NB4 (cell line): ENCODE measurements around the gene TPST2.

Experiments used
- DNase-seq: peaks from one replicate; pipeline ENCODE4 v3.0.0; 2010; ENCODE audit warnings: low read depth
- H3K4me3 ChIP-seq: one replicate; pipeline ENCODE4 v1.5.1; 2011; ENCODE audit warnings: mild to moderate bottlenecking, low read depth, low read length, moderate library complexity
- CTCF ChIP-seq: IDR thresholded peaks from one replicate; pipeline ENCODE4 v1.5.1; 2012; ENCODE audit warnings: low read depth, low read length
- MYC ChIP-seq: IDR thresholded peaks from 2 replicates; pipeline ENCODE4 v1.6.1; 2011; ENCODE audit warnings: low read depth, low read length
- POLR2A ChIP-seq: IDR thresholded peaks from 2 replicates; pipeline ENCODE4 v1.6.1; 2011; ENCODE audit warnings: mild to moderate bottlenecking; ENCODE audit not compliant: insufficient read length; ENCODE audit errors: extremely low read depth
- TF ChIP-seq, protein P1 (sequence below): IDR thresholded peaks from 2 replicates; pipeline ENCODE4 v1.6.1; 2011; ENCODE audit warnings: low read depth, low read length

TPST2 gene

GRCh38 chr22:26522592-26522991, 67.3 kb downstream of the TPST2 start:
- no peak for TF ChIP-seq POLR2A
- no peak for TF ChIP-seq MYC
- TF ChIP-seq CTCF, result no peak
- TF ChIP-seq, protein P1, sequence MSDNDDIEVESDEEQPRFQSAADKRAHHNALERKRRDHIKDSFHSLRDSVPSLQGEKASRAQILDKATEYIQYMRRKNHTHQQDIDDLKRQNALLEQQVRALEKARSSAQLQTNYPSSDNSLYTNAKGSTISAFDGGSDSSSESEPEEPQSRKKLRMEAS, result no peak
- no peak overlapping the region for H3K4me3 ChIP-seq
- DNase-seq, result no peak

DNA sequence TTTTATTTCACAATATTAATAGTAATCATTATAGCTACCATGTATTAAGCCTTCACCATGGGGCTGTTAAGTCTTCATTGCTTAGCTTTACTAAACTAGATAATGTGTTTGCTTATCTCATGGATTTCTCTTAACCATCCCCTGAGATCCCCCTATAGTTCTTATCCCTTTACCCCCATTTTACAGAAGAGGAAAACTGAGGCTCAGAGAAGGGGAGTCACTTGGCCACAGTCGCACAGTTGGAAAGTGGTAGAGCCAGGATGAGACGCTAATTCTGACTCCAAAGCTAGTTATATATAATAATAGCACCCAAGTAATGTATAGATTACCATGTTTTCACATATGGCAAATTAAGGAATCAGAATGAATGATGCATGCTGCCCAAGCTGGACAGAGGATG, 67.9 kb downstream of the TPST2 start:
- no peak overlapping the region for H3K4me3 ChIP-seq
- DNase-seq, result no peak
- TF ChIP-seq CTCF (no peak), POLR2A (no peak), MYC (no peak)
- TF ChIP-seq, protein P1, result no peak

GRCh38 chr22:26517429-26517828, 72.5 kb downstream of the TPST2 start:
- no peak overlapping the region for H3K4me3 ChIP-seq
- DNase-seq, result no peak
- no peak for TF ChIP-seq MYC
- no peak for TF ChIP-seq CTCF
- no peak for TF ChIP-seq POLR2A
- TF ChIP-seq, protein P1, result no peak

DNA sequence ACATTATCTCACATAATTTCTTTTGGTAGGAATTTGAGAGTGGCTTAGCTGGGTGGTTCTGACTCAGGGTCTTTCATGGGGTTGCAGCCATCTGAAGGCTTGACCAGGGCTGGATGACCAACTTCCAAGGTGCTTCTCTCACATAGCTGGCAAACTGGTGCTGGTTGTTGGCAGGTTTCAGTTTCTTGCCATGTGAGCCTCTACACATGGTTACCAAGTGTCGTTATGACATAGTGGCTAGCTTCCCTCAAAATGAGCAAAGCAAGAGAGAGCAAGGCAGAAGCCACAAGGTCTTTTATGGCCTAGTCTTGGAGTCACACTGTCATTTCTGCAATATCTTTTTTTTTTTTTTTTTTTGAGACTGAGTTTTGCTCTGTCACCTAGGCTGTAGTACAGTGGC, 73.4 kb downstream of the TPST2 start:
- TF ChIP-seq CTCF (no peak), POLR2A (no peak), MYC (no peak)
- TF ChIP-seq, protein P1, result no peak
- H3K4me3 ChIP-seq, result no peak overlapping the region
- no peak for DNase-seq

DNA sequence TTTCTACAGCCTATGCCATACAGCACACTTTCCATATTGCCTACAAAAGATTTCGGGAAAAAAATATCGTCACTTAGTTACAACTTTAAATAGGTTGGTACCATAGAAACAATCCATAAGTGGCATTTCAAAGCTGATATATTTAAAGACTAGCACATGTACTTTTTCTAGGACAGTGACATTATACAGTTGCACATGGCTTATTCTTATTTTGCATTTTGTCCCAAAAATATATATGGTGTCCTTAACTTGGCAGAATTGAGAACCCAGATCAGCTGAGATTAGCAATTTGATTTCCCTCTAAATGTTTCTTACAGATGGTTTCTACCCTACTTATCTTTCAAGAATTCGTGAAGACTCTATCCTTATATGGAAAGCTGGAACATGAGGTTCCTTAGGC, 74.0 kb downstream of the TPST2 start:
- no peak for DNase-seq
- no peak for TF ChIP-seq POLR2A
- TF ChIP-seq CTCF, result no peak
- no peak for TF ChIP-seq MYC
- TF ChIP-seq, protein P1, result no peak
- no peak overlapping the region for H3K4me3 ChIP-seq

DNA sequence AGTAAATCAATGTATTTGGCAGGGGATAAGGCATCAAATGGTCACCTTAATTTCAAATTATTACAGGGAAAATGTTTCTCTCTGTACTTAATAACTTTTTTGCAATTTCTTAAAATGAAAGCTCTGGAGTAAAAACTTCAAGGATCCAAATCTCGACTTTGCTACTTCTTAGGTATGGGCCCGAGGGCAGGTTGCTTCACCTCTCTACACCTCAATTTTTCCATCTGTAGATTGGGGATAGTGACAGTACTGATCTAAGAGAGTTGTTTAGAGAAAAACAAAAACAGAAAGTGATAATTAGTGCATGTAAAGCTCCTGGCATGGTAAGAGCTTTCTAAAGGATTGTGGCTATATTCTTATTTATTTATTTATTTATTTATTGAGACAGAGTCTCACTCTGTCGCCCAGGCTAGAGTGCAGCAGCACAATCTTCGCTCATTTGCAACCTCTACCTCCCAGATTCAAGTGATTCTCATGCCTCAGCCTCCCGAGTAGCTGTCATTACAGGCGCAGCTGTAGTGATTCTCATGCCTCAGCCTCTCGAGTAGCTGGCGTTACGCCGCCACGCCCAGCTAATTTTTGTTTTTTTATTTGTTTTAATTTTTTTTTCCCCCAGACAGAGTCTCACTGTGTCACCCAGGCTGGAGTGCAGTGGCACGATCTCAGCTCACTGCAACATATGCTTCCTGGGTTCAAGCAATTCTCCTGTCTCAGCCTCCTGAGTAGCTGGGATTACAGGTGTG, 75.3 kb downstream of the TPST2 start:
- peak overlapping the region; percentile 96 for H3K4me3 ChIP-seq
- DNase-seq, result no peak
- TF ChIP-seq POLR2A, result no peak
